ENCODE measurements around the gene CCDC197.

Gene CCDC197

DNA sequence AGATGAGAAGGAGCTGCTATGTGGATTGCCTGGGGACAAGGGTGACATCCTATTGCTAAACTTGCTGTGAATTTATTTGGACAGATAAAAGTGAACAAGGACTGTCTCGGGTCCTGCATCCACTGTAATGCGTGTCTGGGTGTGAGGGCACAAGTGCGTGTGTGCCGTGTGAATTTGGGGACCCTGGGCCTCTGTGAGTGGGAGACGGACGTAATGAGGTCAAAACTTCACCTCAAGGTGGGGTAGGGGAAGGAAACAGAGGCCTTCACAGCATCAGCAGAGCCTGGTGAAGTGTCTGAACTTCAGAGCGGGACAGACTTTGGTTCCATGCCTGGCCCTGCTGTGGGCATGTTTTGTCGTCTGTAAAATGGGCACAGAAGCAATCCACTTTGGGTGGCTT is 35.5 kb upstream of the CCDC197 start:
- DNase-seq (ENCODE audit: low read depth in 2 of 2): no peak

DNA sequence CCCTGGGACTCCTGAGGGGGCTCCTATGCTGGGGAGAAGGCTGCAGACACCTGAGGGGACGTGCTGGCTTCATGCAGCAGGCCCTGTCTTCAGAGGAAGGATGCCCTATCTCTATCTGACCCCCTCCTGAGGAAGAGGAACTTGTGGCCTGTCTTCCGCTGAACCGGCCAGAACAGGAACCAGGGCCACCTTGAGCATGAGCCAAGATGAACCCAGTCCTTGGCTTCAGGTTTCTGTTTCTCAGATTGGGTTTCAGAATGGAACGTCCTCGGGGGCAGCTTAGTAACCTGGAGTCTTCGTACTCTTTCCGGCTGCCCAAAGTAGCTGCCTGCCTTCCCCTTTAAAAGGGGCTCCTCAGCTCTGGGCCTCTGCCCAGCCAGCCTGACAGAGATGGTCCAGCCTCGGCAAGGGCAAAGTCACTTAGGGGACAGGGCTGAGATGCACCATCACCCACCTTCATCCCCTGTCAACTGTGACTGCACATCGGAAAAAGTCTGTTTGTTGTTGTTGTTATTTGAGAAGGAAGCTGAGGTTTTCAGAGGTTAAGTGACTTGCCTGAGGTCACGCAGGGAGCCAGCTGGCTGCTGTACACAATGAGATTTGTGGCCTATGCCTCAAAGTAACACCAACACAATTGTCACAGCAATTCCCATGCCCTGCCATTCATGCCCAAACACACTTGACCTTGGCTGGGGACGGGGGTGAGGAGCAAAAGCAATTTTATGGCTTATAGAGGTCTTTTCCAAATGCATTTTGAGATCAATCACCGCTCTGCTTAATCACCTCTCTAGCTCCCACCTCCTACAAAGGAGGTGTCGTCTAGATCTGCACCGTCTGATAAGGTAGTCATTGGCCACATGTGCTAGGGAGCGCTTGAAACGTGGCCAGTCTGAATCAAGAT is 34.1 kb upstream of the CCDC197 start:
- DNase-seq (ENCODE audit: low read depth in 2 of 2): no peak

DNA sequence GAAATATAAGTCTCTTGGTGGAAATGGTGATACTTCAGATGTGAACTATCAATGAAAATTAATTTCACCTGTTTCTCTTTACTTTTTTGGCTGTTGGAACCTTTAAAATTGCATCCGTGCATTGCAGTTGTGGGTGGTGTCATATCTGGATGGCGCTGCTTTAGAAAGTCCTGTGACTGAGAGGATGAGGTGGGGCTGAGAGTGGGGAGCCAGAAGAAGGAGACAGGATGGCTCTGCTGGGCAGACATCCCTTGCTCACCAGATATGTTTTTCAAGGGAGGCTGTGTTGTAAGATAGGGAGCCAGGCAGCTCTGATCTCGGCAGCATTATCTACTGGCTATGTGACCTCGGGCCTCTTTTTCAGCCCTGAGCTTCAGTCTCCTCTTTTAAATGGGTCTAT is 33.4 kb upstream of the CCDC197 start:
- no peak for DNase-seq (ENCODE audit: low read depth in 2 of 2)

DNA sequence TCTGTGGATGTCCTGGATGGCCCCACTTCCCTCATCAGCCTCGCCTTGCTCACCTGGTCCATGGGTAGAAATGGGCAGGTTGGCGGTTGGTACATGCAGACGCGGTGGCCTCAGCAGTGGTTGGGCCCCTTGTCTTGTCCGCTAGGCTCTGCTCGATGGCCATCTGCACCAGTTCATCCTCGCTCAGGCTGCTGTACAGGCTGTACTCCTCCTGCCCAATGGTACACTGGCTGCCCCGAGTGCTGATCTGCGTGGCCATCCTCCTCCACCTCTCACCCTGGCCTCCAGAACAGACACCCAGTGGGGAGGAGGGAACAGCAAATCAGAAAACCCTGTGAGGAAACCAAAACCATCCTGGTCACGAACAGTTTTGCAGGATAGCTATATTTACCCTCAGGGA is 32.8 kb upstream of the CCDC197 start:
- DNase-seq (ENCODE audit: low read depth in 2 of 2): no peak

DNA sequence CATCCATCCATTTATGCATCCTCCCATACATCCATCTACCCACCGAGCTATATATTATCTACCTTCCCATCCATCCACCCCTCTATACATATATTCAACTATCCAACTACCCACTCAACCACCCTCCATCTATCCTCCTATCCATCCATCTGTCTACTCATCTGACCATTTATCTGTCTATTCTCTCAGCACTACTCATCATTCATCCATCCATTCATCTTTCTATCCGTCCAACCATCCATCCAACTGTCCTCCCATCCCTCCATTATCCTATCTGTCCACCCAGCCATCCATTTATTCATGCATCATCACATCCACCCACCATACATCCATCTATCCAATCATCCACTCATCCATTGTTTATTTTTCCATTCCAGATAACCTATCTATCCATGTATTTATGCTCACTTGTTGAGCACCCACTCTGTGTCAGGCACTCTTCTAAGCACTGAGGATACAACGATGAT is 32.2 kb upstream of the CCDC197 start:
- no peak for DNase-seq (ENCODE audit: low read depth in 2 of 2)

DNA sequence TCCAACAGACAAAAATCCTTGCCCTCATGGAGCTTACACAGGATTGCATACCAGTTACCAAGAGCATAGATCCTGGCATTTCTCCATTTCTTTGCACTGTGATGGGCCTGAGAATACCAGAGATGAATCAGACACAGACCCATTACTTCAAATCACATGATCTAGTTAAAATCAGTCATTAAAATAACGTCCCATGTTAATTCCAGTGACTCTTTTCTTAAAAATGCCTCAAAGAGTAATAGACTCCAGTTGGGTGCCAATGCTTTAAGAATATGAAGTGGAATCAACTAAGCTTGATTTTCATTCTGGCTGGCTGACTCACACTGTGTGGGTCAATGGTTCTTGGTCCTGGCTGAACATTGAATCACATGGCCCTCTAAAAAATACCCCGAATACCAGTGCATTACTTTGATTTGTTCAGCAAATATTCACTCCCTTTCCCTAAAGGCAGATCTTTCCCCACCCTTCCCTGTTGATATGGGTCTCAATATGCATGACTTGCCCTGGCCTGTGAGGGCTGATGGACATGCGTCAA is 31.7 kb upstream of the CCDC197 start:
- no peak for DNase-seq (ENCODE audit: low read depth in 2 of 2)

DNA sequence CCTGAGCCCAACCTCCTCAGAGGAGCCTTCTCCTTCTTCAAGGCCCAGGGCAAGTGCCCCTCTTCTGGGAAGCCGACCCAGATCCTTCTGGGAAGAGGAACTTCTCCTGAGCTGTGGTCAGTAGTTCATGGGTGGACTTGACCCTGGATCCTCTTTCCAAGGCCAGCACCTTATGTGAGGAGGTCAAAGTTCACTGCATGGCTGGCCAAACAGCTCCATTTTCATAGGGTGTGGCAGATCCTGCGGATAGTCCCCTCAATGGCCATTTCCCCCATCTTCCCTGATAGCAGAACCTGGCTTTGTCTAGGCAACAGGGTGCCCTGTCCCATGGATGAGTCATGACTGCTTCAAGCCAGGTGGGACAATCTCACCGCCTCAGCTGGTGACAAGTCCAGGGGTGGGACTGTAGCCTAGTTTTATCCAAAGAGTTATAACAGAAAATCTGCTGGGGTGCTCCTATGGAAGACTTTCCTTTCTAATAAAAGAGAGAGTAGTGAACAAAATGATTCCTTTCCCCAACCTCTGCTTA is 31.1 kb upstream of the CCDC197 start:
- DNase-seq (ENCODE audit: low read depth in 2 of 2): no peak

DNA sequence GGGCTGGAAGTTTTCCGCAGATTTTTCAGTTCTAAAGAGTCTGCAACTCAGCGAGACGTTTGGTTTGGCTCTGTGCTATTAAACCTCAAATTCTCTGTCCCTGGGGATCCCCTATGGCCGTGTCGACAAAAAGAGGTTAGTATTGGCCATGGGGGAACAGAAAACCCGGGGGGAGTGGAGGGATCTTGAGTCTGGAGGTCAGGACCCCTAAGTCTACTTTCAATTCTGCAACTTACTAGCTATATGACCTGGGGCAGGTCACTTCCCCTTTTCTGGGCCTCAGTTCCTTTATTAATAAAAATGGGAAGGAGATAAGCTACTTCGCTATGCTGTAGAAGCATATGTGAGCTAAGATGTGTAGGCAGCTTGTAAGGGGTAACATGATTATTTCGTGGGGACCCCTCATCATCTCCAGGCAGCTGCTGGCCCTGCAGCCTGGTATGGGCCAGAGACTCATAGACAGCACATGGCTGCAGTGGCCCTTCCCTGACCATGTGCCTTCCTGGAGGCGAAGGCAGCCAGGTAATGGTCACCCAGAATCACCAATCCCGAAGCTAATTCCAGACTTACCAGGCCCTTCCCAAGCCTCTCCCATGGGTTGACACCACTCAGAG is 29.4 kb upstream of the CCDC197 start:
- DNase-seq (ENCODE audit: low read depth in 2 of 2): no peak

DNA sequence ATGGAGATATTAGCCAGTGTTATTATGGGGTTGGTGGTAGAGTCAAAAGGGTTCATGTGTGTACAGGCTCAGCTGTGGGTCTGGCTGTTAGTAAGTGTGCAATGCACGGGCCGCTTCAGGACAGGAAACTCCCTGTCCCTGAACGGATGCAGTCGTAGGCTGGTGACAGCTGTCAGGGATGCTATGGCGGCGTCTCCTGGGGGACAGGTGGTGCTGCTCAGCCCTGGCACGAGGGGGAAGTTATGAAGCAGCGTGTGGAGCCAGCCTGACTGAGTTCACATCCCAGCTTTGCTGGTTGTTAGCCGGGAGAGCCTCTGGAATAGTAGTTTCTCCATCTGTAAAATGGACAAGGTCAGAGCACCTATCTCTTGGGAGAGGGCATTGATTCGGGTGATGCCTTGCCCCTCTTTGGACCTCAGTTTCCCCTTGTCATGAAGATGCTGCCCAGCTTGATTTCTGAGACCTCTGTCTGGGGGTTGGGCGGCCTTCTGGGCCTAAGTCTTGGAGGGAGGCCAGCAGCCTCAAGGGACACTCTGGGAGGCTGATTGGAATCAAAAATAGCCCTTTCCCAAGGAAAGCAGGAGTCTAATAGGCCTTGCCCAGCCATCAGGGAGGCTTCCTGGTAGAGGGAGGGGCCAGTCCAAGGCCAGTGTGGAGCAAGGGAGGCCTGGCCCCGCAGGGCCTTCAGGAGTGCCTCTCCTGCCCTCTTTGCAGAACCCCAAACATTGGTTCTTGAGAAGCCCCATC is 27.8 kb upstream of the CCDC197 start:
- no peak for DNase-seq (ENCODE audit: low read depth in 2 of 2)

DNA sequence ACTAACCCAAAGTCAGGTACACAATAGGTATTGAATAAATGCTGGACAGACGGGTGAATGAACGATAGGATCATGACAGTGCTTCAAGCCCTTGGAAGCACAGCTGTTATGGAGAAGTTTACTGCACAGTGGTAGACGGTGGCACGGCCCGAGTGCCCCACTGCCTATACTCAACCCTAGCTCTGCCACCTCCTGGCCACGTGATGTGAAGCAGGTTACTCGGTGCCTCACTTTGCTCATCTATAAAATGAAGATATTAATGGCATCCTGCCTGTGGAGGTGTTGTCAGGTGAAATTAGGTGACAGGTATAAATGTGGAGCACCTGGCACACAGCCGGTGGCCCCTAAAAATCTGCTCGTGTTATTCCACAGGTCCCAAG is 26.5 kb upstream of the CCDC197 start:
- peak; percentile 49 to 59 for DNase-seq (ENCODE audit: low read depth in 2 of 2)

DNA sequence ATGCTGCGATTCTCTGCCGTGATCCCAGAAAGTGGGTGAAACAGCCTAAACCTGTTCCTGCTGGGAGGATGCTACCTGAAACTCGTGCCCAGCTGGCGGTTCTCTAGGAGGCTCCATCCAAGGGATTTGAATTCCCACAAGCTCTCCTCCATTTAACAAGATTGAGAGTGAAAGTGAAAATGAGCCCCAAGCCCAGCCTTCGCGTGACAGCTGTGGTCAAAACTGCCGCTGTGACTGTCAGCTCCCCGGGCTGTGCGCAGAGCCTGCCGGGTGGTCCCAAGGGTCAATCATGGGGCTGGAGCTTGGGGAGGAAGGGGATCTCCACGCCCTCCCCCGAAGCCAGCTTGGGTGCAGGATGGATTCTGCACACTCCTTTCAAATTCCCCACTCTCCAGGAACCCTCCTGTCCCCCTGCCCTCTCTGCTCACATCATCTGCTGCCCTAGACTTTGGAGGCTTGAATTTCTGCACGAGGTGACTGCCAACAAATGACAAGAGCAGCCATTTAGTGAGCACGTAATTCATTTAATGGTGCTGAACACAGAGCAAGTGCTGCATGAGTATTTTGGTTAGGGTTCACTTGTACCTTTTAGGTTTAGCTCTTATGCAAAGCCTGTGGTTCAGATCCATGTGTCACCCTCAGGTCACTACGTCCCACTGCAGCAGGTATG is 26.0 kb upstream of the CCDC197 start:
- DNase-seq (ENCODE audit: low read depth in 2 of 2): no peak

DNA sequence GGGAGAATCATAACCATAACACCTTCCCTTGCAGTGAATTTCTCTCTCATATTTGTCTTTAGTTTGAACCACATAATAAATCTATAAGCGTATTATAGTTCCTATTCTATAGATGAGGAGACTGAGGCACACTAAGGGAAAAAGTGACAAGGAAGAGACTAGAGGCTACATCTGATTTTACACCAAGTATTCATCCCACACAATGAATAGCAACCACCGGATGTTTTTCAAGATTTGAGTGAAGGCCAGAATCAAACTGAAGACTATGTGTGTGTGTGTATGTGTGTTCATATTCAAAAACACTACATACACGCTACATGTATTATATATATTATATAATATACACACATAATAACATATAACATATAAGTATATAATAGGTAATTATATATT is 25.5 kb upstream of the CCDC197 start:
- DNase-seq (ENCODE audit: low read depth in 2 of 2): no peak

DNA sequence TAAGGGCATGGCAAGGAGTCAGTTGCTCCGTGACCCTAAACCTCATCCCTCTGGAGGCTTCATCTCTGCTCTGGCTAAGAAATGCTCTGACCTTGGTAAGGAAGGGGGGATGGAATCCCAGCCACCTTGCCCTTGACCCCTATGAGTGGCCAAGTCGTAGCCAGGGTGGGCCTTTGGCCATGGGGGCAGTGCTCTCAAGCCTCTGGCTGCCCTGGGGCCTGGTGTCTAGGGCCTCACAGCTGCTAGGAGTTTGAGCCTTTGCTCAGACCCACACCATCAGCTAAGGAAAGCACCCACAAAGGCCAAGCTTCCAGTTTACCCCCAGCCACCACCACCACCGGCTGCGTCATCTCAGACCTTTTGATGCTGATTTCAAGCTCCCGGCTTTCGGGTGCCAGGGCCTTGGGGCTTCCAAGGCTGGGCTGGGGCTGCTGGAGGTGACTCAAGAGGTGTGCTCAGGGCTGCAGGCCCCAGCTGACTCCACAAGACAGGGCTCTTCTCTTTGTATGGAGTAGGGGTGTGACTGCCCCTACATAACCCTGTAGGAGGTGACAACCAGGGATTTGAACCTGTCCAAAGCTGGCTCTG is 24.4 kb upstream of the CCDC197 start:
- DNase-seq (ENCODE audit: low read depth in 2 of 2): no peak

DNA sequence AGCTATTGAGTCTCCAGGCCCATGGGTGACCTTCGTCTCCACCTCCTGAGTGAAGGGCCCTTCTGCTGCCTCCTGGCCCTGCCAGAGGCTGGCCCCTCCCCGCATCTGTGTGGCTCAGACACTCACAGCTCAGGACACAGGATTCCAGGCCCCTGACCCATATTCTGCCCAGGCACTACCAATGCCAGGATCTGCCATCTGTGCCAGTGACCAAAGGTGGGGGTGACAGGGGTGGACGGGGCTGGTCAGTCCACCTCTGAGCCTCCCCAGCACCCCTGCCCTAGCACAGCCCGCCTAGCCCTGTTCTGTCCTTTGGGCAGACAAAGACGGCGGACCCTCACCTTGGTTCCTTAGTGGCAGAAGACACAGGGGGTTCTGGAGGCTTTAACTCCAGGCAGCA is 23.5 kb upstream of the CCDC197 start:
- DNase-seq (ENCODE audit: low read depth in 2 of 2): no peak

DNA sequence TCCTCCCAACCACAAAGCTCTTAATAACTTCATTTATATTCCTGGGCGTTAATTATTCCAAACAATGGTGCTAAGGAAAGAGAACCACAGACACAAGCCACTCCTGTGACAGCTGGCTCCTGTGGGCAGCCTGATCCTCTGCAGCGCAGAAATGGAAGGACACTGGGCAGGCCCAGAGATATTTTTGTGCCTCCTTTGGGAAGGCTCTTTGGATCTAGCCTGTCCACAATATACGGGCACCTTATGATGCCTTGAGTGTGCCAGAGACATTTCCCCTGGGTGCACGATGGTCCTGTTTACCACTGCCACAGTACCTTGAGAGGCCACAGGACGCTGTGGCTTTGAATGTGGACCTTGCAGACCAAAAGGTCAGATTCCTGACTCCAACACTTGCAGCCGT is 22.8 kb upstream of the CCDC197 start:
- DNase-seq (ENCODE audit: low read depth in 2 of 2): no peak

DNA sequence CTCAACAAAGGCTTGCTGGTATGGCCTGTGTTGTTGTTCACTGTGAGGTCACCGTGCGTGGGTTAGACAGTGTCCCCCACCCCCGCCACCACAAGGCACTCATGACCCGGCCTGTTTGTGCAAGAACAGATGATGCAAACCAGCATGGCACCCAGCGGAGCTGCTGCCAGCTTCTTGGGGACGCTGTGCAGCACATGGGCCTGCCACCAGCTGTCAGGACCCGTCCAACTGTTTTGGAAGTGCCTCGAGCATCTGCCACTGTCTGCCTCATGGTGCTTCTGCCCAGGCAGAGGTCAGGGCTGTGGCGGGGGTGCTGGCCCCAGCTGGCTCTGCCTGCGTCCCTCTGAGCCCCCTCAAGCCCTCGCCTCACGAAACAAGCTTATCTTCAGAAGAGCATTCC is 22.3 kb upstream of the CCDC197 start:
- no peak for DNase-seq (ENCODE audit: low read depth in 2 of 2)

DNA sequence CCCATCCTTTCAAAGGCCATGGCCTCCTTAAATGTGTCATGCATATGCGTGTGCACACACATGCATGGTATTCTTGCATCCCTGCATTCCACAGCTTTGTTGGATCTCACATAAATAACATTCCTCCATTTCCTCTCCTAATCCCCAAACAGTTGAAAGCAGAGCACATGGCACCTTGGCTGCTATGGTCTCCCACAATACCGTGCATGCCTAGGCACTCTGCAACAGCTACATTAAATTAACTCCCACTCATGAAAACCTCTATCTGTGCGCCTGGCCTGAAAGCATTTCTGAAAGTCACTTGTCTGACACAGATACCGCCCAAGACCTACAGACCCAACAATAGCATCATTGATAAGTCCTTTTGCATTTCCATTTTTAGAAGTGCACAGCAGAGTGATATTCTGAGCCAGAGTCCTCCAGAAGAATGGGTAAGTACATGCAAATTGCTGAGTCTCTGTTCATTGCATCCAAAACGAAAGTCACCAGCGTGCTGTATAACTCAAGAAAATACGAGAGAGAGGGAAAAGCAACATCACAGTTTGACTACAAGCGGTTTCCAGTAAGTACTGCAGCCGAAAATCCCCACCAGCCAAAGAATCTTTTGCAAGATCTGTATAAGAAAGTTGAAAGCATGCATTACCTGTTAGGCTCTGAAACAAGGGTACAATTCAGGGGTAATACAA is 21.2 kb upstream of the CCDC197 start:
- DNase-seq (ENCODE audit: low read depth in 2 of 2): no peak

DNA sequence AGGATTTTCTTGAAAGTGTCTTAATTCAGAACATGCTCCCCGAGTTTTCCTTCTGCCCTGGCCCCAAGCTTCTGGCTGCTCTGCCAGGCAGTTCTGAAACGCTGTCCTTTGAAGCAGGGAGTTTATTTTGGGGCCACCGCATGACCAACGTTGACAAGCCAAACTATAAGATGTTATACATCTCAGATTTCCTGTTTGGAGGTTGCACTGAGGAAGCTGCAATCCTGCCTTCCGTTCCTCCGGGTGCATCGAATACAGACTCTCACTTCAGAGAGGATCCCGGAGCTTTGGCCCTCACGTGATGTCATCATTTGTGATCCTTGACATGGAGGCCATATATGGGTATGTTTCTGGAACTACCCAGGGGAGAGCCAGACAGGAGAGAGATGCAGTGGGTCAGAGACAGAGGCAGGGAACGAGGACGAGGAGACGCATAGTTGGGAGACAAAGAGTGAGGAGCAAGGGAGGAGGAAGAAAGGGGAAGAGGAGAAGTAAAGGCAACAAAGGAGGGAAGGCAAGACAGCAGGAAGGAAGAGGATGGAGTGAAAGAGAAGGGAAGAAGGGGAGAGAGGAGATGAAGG is 20.5 kb upstream of the CCDC197 start, which contains the start of gene ASB2:
Gene ASB2, minus strand, starts transcription at position 94 of the 581 bp plus-strand sequence. CDS start 12,031 bp downstream, outside the sequence.
- DNase-seq (ENCODE audit: low read depth in 2 of 2): no peak

DNA sequence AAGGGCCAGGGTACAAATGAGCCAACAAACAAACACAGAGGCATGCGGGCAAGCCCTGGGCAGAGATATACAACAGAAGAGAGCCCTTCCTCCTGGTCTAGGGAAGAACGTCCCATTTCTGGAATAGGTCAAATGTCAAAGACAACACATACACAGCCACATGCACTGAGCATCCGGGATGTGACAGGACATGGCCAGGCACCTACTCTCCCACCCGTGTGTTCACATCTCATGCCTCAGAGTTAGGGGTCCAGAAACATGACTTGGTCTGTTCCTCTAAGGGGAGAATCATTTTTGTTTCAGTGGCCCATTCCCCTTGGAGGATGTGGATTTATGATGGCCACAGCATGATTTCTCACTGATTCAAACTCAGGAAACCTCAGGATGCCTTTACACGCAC is 19.9 kb upstream of the CCDC197 start:
- no peak for DNase-seq (ENCODE audit: low read depth in 2 of 2)

Measured in stimulated activated CD4-positive, alpha-beta T cell treated with anti-CD3 and anti-CD28 coated beads, Interleukin-1b, Interleukin-23, amount 100 ng/mL, for 1 hour (primary cell).